GM23338 (cell line): ENCODE measurements around the gene NPY. TPM values are rescaled to one million over a fixed set of nuclear protein-coding genes. Genes with fewer than 3 reads are reported as not detected.

Experiments used
- ATAC-seq: fragments of 200-7000 bp; cut with Tn5 transposase; 3 replicates; pipeline ENCODE4 v1.9.1; 2020
- DNase-seq: peaks from one replicate; pipeline ENCODE4 v3.0.0-alpha.2; 2015; ENCODE audit warnings: low spot score
- H2AFZ ChIP-seq: fragments of 200-600 bp; sonication (generic); 2 replicates; pipeline ENCODE4 v1.8.0; 2016; ENCODE audit warnings: antibody characterized with exemption, mild to moderate bottlenecking, moderate library complexity
- H3F3A ChIP-seq: fragments of 200-600 bp; sonication (generic); replicated peaks from 2 replicates; pipeline ENCODE4 v1.8.0; 2017; ENCODE audit warnings: antibody characterized with exemption, mixed run types, low read depth
- H3K27ac ChIP-seq: fragments of 200-600 bp; sonication (generic); 2 replicates; pipeline ENCODE4 v1.6.1; 2016; ENCODE audit warnings: low read depth
- H3K27me3 ChIP-seq: fragments of 200-600 bp; sonication (generic); 2 replicates; pipeline ENCODE4 v1.8.0; 2016; ENCODE audit warnings: mild to moderate bottlenecking, mixed run types, moderate library complexity; ENCODE audit not compliant: insufficient read depth
- H3K36me3 ChIP-seq: fragments of 200-600 bp; sonication (generic); 2 replicates; pipeline ENCODE4 v1.8.0; 2016; ENCODE audit warnings: mild to moderate bottlenecking; ENCODE audit not compliant: insufficient read depth
- H3K4me1 ChIP-seq: fragments of 200-600 bp; sonication (generic); 2 replicates; pipeline ENCODE4 v1.8.0; 2016; ENCODE audit warnings: mild to moderate bottlenecking, moderate library complexity; ENCODE audit not compliant: insufficient read depth
- H3K4me2 ChIP-seq: fragments of 200-600 bp; sonication (generic); 2 replicates; pipeline ENCODE4 v1.7.1; 2017; ENCODE audit warnings: mixed run types
- H3K4me3 ChIP-seq: fragments of 200-600 bp; sonication (generic); 2 replicates; pipeline ENCODE4 v1.6.1; 2016; ENCODE audit warnings: mixed run types
- H3K79me2 ChIP-seq: fragments of 200-600 bp; sonication (generic); replicated peaks from 2 replicates; pipeline ENCODE4 v1.8.0; 2017; ENCODE audit warnings: mild to moderate bottlenecking; ENCODE audit not compliant: insufficient read depth
- H3K9me2 ChIP-seq: fragments of 200-600 bp; sonication (generic); 2 replicates; pipeline ENCODE4 v1.8.0; 2017; ENCODE audit not compliant: insufficient read depth
- H4K20me1 ChIP-seq: fragments of 200-600 bp; sonication (generic); replicated peaks from 2 replicates; pipeline ENCODE4 v1.8.0; 2017; ENCODE audit warnings: mild to moderate bottlenecking; ENCODE audit not compliant: insufficient read depth
- H3K27ac Mint-ChIP-seq: 2 replicates; pipeline ENCODE4 v1.8.0; 2020; ENCODE audit warnings: inconsistent platforms, mild to moderate bottlenecking, moderate library complexity, mixed read lengths
- H3K27me3 Mint-ChIP-seq: 3 replicates; pipeline ENCODE4 v1.8.0; 2022; ENCODE audit warnings: low read depth, mild to moderate bottlenecking, moderate library complexity, mixed read lengths, inconsistent platforms; ENCODE audit not compliant: insufficient read depth, poor library complexity
- H3K36me3 Mint-ChIP-seq: 3 replicates; pipeline ENCODE4 v1.8.0; 2021; ENCODE audit warnings: low read depth, mild to moderate bottlenecking, inconsistent platforms, moderate library complexity, mixed read lengths
- H3K4me1 Mint-ChIP-seq: 3 replicates; pipeline ENCODE4 v1.8.0; 2020; ENCODE audit warnings: mild to moderate bottlenecking, inconsistent platforms, mixed read lengths
- H3K4me3 Mint-ChIP-seq: 3 replicates; pipeline ENCODE4 v1.8.0; 2021; ENCODE audit warnings: moderate library complexity, mild to moderate bottlenecking, inconsistent platforms, mixed read lengths
- H3K9me3 Mint-ChIP-seq: 3 replicates; pipeline ENCODE4 v1.8.0; 2020; ENCODE audit warnings: moderate library complexity, mild to moderate bottlenecking, inconsistent platforms, mixed read lengths
- CREB1 ChIP-seq: fragments of 250-450 bp; sonication (Bioruptor Pico); IDR thresholded peaks from 2 replicates; pipeline ENCODE4 v1.5.0; 2020; ENCODE audit warnings: low read depth, mild to moderate bottlenecking, moderate library complexity
- CTCF ChIP-seq, 2 experiments: fragments of 200-600 bp in 1 of 2; sonication (generic) in 1 of 2; conservative IDR thresholded peaks; 2 replicates each; pipeline versions ENCODE4 v1.5.1 to v1.6.1; 2016 to 2017; ENCODE audit warnings: antibody characterized with exemption in 2 of 2, low read depth in 2 of 2, mild to moderate bottlenecking in 2 of 2, moderate library complexity in 1 of 2
- EZH2 ChIP-seq: fragments of 200-600 bp; sonication (generic); IDR thresholded peaks from one replicate; pipeline ENCODE4 v1.8.0; 2017; ENCODE audit warnings: antibody characterized with exemption, mild to moderate bottlenecking, low read depth; ENCODE audit not compliant: unreplicated experiment
- EZH2phosphoT487 ChIP-seq: fragments of 200-600 bp; sonication (generic); IDR thresholded peaks from one replicate; pipeline ENCODE4 v1.8.1; 2018; ENCODE audit warnings: antibody characterized with exemption; ENCODE audit not compliant: unreplicated experiment
- JUNB ChIP-seq: IDR thresholded peaks from one replicate; pipeline ENCODE4 v1.6.1; 2016; ENCODE audit warnings: antibody characterized with exemption; ENCODE audit not compliant: unreplicated experiment
- NANOG ChIP-seq: IDR thresholded peaks from 2 replicates; pipeline ENCODE4 v1.6.1; 2016; ENCODE audit warnings: antibody characterized with exemption, borderline replicate concordance
- POLR2AphosphoS5 ChIP-seq: IDR thresholded peaks from 2 replicates; pipeline ENCODE4 v1.6.1; 2016; ENCODE audit warnings: antibody characterized with exemption, low read depth
- REST ChIP-seq: IDR thresholded peaks from one replicate; pipeline ENCODE4 v1.6.1; 2018; ENCODE audit warnings: antibody characterized with exemption; ENCODE audit not compliant: unreplicated experiment
- STAT1 ChIP-seq: IDR thresholded peaks from one replicate; pipeline ENCODE4 v1.6.1; 2016; ENCODE audit warnings: antibody characterized with exemption; ENCODE audit not compliant: unreplicated experiment
- ZNF114 ChIP-seq: fragments of 250-450 bp; sonication (Bioruptor Pico); IDR thresholded peaks from 2 replicates; pipeline ENCODE4 v1.5.0; 2020; ENCODE audit warnings: mild to moderate bottlenecking, moderate library complexity
- ZNF331 ChIP-seq: fragments of 250-450 bp; sonication (Bioruptor Pico); IDR thresholded peaks from 2 replicates; pipeline ENCODE4 v1.5.0; 2020; ENCODE audit warnings: low read depth, mild to moderate bottlenecking, moderate library complexity
- polyA plus RNA-seq: library from polyadenylated mRNA; unstranded; fragments of >200 nt; fragmentation: Nextera tagmentation; extraction: Ambion mirVana; gene quantifications from 2 replicates; pipeline ENCODE4 v1.2.1, GENCODE V29; 2016
- total RNA-seq: library from RNA; depleted of rRNA; stranded (reverse); fragments of >200 nt; shearing (Covaris generic); gene quantifications from 2 replicates; pipeline ENCODE4 v1.2.3, GENCODE V29; 2014
- TF ChIP-seq, protein P1 (sequence below): fragments of 250-450 bp; sonication (Bioruptor Pico); IDR thresholded peaks from 2 replicates; pipeline ENCODE4 v1.5.0; 2020; ENCODE audit warnings: mild to moderate bottlenecking, moderate library complexity
- TF ChIP-seq, protein P2 (sequence below): IDR thresholded peaks from 2 replicates; pipeline ENCODE4 v1.6.1; 2016; ENCODE audit warnings: antibody characterized with exemption

Gene NPY
- total and polyA plus RNA-seq, 2 experiments from 2014 or later: 7.0 TPM; not detected in 1

- Histone ChIP-seq H3K36me3 (no peaks in the 10 kb centered on the region), H4K20me1 (no peaks in the 10 kb centered on the region), H2AFZ (no peak overlapping the region), H3K4me1 (no peaks in the 10 kb centered on the region), H3K4me3 (no peak overlapping the region), H3K79me2 (no peaks in the 10 kb centered on the region), H3K27ac (no peak overlapping the region), H3K9me2 (no peaks in the 10 kb centered on the region), H3K27me3 (no peaks in the 10 kb centered on the region), H3K4me2 (no peak overlapping the region), H3F3A (no peaks in the 10 kb centered on the region)
- H3K9me3 Mint-ChIP-seq: no peaks in the 10 kb centered on the region
- H3K27me3 Mint-ChIP-seq: no peaks in the 10 kb centered on the region
- H3K4me1 Mint-ChIP-seq: no peaks in the 10 kb centered on the region
- no peak overlapping the region for H3K27ac Mint-ChIP-seq
- ATAC-seq: no peak
- TF ChIP-seq, protein P1, sequence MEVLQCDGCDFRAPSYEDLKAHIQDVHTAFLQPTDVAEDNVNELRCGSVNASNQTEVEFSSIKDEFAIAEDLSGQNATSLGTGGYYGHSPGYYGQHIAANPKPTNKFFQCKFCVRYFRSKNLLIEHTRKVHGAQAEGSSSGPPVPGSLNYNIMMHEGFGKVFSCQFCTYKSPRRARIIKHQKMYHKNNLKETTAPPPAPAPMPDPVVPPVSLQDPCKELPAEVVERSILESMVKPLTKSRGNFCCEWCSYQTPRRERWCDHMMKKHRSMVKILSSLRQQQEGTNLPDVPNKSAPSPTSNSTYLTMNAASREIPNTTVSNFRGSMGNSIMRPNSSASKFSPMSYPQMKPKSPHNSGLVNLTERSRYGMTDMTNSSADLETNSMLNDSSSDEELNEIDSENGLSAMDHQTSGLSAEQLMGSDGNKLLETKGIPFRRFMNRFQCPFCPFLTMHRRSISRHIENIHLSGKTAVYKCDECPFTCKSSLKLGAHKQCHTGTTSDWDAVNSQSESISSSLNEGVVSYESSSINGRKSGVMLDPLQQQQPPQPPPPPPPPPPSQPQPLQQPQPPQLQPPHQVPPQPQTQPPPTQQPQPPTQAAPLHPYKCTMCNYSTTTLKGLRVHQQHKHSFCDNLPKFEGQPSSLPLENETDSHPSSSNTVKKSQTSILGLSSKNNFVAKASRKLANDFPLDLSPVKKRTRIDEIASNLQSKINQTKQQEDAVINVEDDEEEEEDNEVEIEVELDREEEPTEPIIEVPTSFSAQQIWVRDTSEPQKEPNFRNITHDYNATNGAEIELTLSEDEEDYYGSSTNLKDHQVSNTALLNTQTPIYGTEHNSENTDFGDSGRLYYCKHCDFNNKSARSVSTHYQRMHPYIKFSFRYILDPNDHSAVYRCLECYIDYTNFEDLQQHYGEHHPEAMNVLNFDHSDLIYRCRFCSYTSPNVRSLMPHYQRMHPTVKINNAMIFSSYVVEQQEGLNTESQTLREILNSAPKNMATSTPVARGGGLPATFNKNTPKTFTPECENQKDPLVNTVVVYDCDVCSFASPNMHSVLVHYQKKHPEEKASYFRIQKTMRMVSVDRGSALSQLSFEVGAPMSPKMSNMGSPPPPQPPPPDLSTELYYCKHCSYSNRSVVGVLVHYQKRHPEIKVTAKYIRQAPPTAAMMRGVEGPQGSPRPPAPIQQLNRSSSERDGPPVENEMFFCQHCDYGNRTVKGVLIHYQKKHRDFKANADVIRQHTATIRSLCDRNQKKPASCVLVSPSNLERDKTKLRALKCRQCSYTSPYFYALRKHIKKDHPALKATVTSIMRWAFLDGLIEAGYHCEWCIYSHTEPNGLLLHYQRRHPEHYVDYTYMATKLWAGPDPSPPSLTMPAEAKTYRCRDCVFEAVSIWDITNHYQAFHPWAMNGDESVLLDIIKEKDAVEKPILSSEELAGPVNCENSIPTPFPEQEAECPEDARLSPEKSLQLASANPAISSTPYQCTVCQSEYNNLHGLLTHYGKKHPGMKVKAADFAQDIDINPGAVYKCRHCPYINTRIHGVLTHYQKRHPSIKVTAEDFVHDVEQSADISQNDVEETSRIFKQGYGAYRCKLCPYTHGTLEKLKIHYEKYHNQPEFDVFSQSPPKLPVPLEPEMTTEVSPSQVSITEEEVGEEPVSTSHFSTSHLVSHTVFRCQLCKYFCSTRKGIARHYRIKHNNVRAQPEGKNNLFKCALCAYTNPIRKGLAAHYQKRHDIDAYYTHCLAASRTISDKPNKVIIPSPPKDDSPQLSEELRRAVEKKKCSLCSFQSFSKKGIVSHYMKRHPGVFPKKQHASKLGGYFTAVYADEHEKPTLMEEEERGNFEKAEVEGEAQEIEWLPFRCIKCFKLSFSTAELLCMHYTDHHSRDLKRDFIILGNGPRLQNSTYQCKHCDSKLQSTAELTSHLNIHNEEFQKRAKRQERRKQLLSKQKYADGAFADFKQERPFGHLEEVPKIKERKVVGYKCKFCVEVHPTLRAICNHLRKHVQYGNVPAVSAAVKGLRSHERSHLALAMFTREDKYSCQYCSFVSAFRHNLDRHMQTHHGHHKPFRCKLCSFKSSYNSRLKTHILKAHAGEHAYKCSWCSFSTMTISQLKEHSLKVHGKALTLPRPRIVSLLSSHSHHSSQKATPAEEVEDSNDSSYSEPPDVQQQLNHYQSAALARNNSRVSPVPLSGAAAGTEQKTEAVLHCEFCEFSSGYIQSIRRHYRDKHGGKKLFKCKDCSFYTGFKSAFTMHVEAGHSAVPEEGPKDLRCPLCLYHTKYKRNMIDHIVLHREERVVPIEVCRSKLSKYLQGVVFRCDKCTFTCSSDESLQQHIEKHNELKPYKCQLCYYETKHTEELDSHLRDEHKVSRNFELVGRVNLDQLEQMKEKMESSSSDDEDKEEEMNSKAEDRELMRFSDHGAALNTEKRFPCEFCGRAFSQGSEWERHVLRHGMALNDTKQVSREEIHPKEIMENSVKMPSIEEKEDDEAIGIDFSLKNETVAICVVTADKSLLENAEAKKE (CRISPR knock-in tag): no peak
- TF ChIP-seq ZNF114 (CRISPR knock-in tag): no peak
- TF ChIP-seq ZNF331 (CRISPR knock-in tag): no peak
- TF ChIP-seq EZH2phosphoT487: no peak
- no peak for TF ChIP-seq CTCF (conservative IDR thresholded peaks at IDR 0.05; ENCODE audit: low read depth in 2 of 2)
- TF ChIP-seq NANOG: no peak
- TF ChIP-seq, protein P2, sequence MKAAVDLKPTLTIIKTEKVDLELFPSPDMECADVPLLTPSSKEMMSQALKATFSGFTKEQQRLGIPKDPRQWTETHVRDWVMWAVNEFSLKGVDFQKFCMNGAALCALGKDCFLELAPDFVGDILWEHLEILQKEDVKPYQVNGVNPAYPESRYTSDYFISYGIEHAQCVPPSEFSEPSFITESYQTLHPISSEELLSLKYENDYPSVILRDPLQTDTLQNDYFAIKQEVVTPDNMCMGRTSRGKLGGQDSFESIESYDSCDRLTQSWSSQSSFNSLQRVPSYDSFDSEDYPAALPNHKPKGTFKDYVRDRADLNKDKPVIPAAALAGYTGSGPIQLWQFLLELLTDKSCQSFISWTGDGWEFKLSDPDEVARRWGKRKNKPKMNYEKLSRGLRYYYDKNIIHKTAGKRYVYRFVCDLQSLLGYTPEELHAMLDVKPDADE: no peak
- TF ChIP-seq POLR2AphosphoS5: no peak
- TF ChIP-seq STAT1: no peak
- no peak for TF ChIP-seq REST
- TF ChIP-seq CREB1: no peak
- no peak for TF ChIP-seq JUNB
- no peak for TF ChIP-seq EZH2
- no peak overlapping the region for H3K4me3 Mint-ChIP-seq
- no peaks in the 10 kb centered on the region; the same call in 2 of the 3 replicates for H3K36me3 Mint-ChIP-seq
- no peak for DNase-seq
Observed at GRCh38 chr7:24299192-24299591, 15.2 kb downstream of the NPY start.
